ENCODE measurements around the gene SPATA24.
"Not testable (repeated sequence)": the region's sequence is repeated elsewhere in the genome, so short reads cannot be mapped to it uniquely, and the experiment has no call there.

SPATA24 gene

GRCh38 chr5:139383993-139384590 lies 19.8 kb downstream of the SPATA24 start:
- DNase-seq (ENCODE audit: low read depth in 2 of 2, low spot score in 1 of 2) = no peak

GRCh38 chr5:139383275-139383992 lies 20.5 kb downstream of the SPATA24 start, which contains the start of gene SLC23A1:
TSS of gene SLC23A1 (minus strand) at chr5:139383297. CDS start at chr5:139383253, 44 bp downstream.
- no peak for DNase-seq (ENCODE audit: low read depth in 2 of 2, low spot score in 1 of 2)

- DNase-seq (ENCODE audit: low read depth in 2 of 2, low spot score in 1 of 2) = no peak
Observed at GRCh38 chr5:139382807-139383206, 21.1 kb downstream of the SPATA24 start.

- no peak for DNase-seq (ENCODE audit: low read depth in 2 of 2, low spot score in 1 of 2)
Observed at GRCh38 chr5:139381837-139382761, 21.8 kb downstream of the SPATA24 start.

- DNase-seq (ENCODE audit: low read depth in 2 of 2, low spot score in 1 of 2) = no peak
Observed at GRCh38 chr5:139379626-139380449, 24.1 kb downstream of the SPATA24 start.

GRCh38 chr5:139378941-139379361 lies 24.9 kb downstream of the SPATA24 start:
- no peak for DNase-seq (ENCODE audit: low read depth in 2 of 2, low spot score in 1 of 2)

- no peak for DNase-seq (ENCODE audit: low read depth in 2 of 2, low spot score in 1 of 2)
Observed at GRCh38 chr5:139378101-139378825, 25.6 kb downstream of the SPATA24 start.

GRCh38 chr5:139377226-139377625 lies 26.7 kb downstream of the SPATA24 start:
- DNase-seq (ENCODE audit: low read depth in 2 of 2, low spot score in 1 of 2) = no peak

- no peak for DNase-seq (ENCODE audit: low read depth in 2 of 2, low spot score in 1 of 2)
Observed at GRCh38 chr5:139376364-139376763, 27.5 kb downstream of the SPATA24 start.

- DNase-seq (ENCODE audit: low read depth in 2 of 2, low spot score in 1 of 2) = no peak
Observed at GRCh38 chr5:139374909-139375308, 29.0 kb downstream of the SPATA24 start.

- no peak for DNase-seq (ENCODE audit: low read depth in 2 of 2, low spot score in 1 of 2)
Observed at GRCh38 chr5:139371482-139372435, 32.1 kb downstream of the SPATA24 start.

GRCh38 chr5:139369181-139369580 lies 34.7 kb downstream of the SPATA24 start:
- no peak for DNase-seq (ENCODE audit: low read depth in 2 of 2, low spot score in 1 of 2)

GRCh38 chr5:139368613-139369012 lies 35.3 kb downstream of the SPATA24 start:
- DNase-seq (ENCODE audit: low read depth in 2 of 2, low spot score in 1 of 2) = no peak

- no peak for DNase-seq (ENCODE audit: low read depth in 2 of 2, low spot score in 1 of 2)
Observed at GRCh38 chr5:139364466-139364865, 39.4 kb downstream of the SPATA24 start.

- no peak for DNase-seq (ENCODE audit: low read depth in 2 of 2, low spot score in 1 of 2)
Observed at GRCh38 chr5:139363937-139364336, 40.0 kb downstream of the SPATA24 start.

GRCh38 chr5:139361835-139362429 lies 42.0 kb downstream of the SPATA24 start:
- DNase-seq (ENCODE audit: low read depth in 2 of 2, low spot score in 1 of 2) = no peak

- no peak for DNase-seq (ENCODE audit: low read depth in 2 of 2, low spot score in 1 of 2)
Observed at GRCh38 chr5:139360384-139360783, 43.5 kb downstream of the SPATA24 start.

GRCh38 chr5:139358064-139358463 lies 45.8 kb downstream of the SPATA24 start:
- no peak for DNase-seq (ENCODE audit: low read depth in 2 of 2, low spot score in 1 of 2)

- DNase-seq (ENCODE audit: low read depth in 2 of 2, low spot score in 1 of 2) = not testable (repeated sequence)
Observed at GRCh38 chr5:139355900-139356299, 48.0 kb downstream of the SPATA24 start.
